Lower leg skin (tissue), 3 donors: Measurements from ENCODE around the gene PYGB.

Experiments
- CTCF ChIP-seq, 3 donors: fragments of 450-650 bp; IDR thresholded peaks; one replicate each; pipeline ENCODE4 v1.5.1; 2016; ENCODE audit warnings: antibody characterized with exemption in 3 of 3, mild to moderate bottlenecking in 3 of 3, moderate library complexity in 2 of 3
- POLR2A ChIP-seq, 2 donors: fragments of 450-650 bp; IDR thresholded peaks; one replicate each; pipeline ENCODE4 v1.6.1; 2016 to 2017; ENCODE audit warnings: antibody characterized with exemption in 2 of 2, mild to moderate bottlenecking in 1 of 2, moderate library complexity in 1 of 2

GRCh38 chr20:25338112-25339023 lies 90.5 kb downstream of the PYGB start:
- TF ChIP-seq CTCF (IDR thresholded peaks at IDR 0.05) = no peak
- TF ChIP-seq POLR2A (IDR thresholded peaks at IDR 0.05) = no peak
